Keratinocyte (primary cell): ENCODE data around the gene RERE. TPM values are rescaled to one million over a fixed set of nuclear protein-coding genes. Genes with fewer than 3 reads are reported as not detected.
"Not testable (repeated sequence)": the region's sequence is repeated elsewhere in the genome, so short reads cannot be mapped to it uniquely, and the experiment has no call there.

ENCODE experiments used
- DNase-seq: peaks from one replicate; pipeline ENCODE4 v3.0.0-alpha.2; 2011; ENCODE audit warnings: low read depth, missing footprints, low spot score
- FAIRE-seq: peaks from 2 replicates; lab custom pipeline; 2011; peaks lifted over from hg19 to GRCh38; lab: Jason Lieb, UNC
- H2AFZ ChIP-seq: 2 replicates; pipeline ENCODE4 v1.6.0; 2012; ENCODE audit warnings: low read length, control low read depth, inconsistent platforms; ENCODE audit not compliant: control insufficient read depth
- H3K27ac ChIP-seq: 2 replicates; pipeline ENCODE4 v1.5.1; 2011; ENCODE audit warnings: low read length; ENCODE audit not compliant: control insufficient read depth, insufficient read depth
- H3K27me3 ChIP-seq: 3 replicates; pipeline ENCODE4 v1.6.0; 2011; ENCODE audit warnings: low read length; ENCODE audit not compliant: control insufficient read depth, insufficient read depth; ENCODE audit errors: extremely low read depth
- H3K36me3 ChIP-seq, 2 experiments: 2 replicates in 1 of 2; 3 replicates in 1 of 2; pipeline ENCODE4 v1.5.1; 2011; ENCODE audit warnings: low read length in 2 of 2, mild to moderate bottlenecking in 1 of 2; ENCODE audit not compliant: control insufficient read depth in 2 of 2, insufficient read depth in 2 of 2; ENCODE audit errors: extremely low read depth in 1 of 2
- H3K4me1 ChIP-seq: 3 replicates; pipeline ENCODE4 v1.5.1; 2011; ENCODE audit warnings: low read length; ENCODE audit not compliant: control insufficient read depth, insufficient read depth; ENCODE audit errors: extremely low read depth
- H3K4me2 ChIP-seq: 3 replicates; pipeline ENCODE4 v1.6.0; 2011; ENCODE audit warnings: low read depth, low read length; ENCODE audit not compliant: control insufficient read depth, insufficient read depth; ENCODE audit errors: extremely low read depth
- H3K4me3 ChIP-seq, 3 experiments: fragments of 200-600 bp in 1 of 3; sonication (generic) in 1 of 3; 2 replicates in 2 of 3; 3 replicates in 1 of 3; pipeline ENCODE4 v1.5.1; 2011 to 2016; ENCODE audit warnings: low read length in 3 of 3, mild to moderate bottlenecking in 3 of 3, control low read depth in 2 of 3, inconsistent platforms in 1 of 3, low read depth in 1 of 3, mixed read lengths in 1 of 3, mixed run types in 1 of 3, moderate library complexity in 1 of 3; ENCODE audit not compliant: control insufficient read depth in 2 of 3, insufficient read depth in 2 of 3; ENCODE audit errors: extremely low read depth in 1 of 3
- H3K79me2 ChIP-seq: 2 replicates; pipeline ENCODE4 v1.6.0; 2012; ENCODE audit warnings: low read length; ENCODE audit not compliant: control insufficient read depth, insufficient read depth
- H3K9ac ChIP-seq: 3 replicates; pipeline ENCODE4 v1.6.0; 2011; ENCODE audit warnings: low read length; ENCODE audit not compliant: control insufficient read depth, insufficient read depth; ENCODE audit errors: extremely low read depth
- H3K9me1 ChIP-seq: 3 replicates; pipeline ENCODE4 v1.6.0; 2011; ENCODE audit warnings: low read length; ENCODE audit not compliant: control insufficient read depth, insufficient read depth; ENCODE audit errors: extremely low read depth
- H3K9me3 ChIP-seq: 2 replicates; pipeline ENCODE4 v1.5.1; 2012; ENCODE audit warnings: low read depth, low read length; ENCODE audit not compliant: control insufficient read depth
- H4K20me1 ChIP-seq: 3 replicates; pipeline ENCODE4 v1.6.0; 2011; ENCODE audit warnings: low read length; ENCODE audit not compliant: control insufficient read depth, insufficient read depth; ENCODE audit errors: extremely low read depth
- CTCF ChIP-seq, 3 experiments: IDR thresholded peaks in 1 of 3; conservative IDR thresholded peaks in 1 of 3; optimal IDR thresholded peaks in 1 of 3; 2 replicates in 2 of 3; 3 replicates in 1 of 3; pipeline versions ENCODE3 to v1.5.1; 2011; ENCODE audit warnings: low read length in 3 of 3, mild to moderate bottlenecking in 3 of 3, moderate library complexity in 2 of 3, control low read depth in 1 of 3, inconsistent platforms in 1 of 3; ENCODE audit not compliant: insufficient read depth in 2 of 3; ENCODE audit errors: extremely low read depth in 1 of 3
- EZH2 ChIP-seq: IDR thresholded peaks from one replicate; pipeline ENCODE4 v1.6.1; 2012; ENCODE audit warnings: inconsistent platforms, mild to moderate bottlenecking, low read length, moderate library complexity
- dilution Hi-C: fragments of 300-500 bp; cut with MboI; formaldehyde crosslinking; loops from one replicate; pipeline ENCODE4 v1.7.0; 2020; ENCODE audit warnings: low sequenced_read_pairs; ENCODE audit not compliant: extremely low pct_ligation_motif_present
- polyA plus RNA-seq, 5 experiments: library from polyadenylated mRNA; depleted of rRNA in 3 of 5; stranded (reverse) in 3 of 5; stranded (forward) in 1 of 5; unstranded in 1 of 5; fragments of >200 nt; gene quantifications; 1 replicate in 1 of 5; 2 replicates in 3 of 5; 3 replicates in 1 of 5; pipeline versions ENCODE4 v1.2.1 to v1.2.3, GENCODE V29; 2011 to 2012; ENCODE audit warnings: missing spikeins in 2 of 5, low read depth in 1 of 5, low replicate concordance in 1 of 5

The RERE gene
- polyA plus RNA-seq, 1 donor (not counting 4 experiments of a cell fraction or from before 2014, with no cell fraction given): 3.8 TPM

- Histone ChIP-seq H3K79me2 (no peaks in the 10 kb centered on the region), H4K20me1 (no peaks in the 10 kb centered on the region), H3K4me2 (no peak overlapping the region), H2AFZ (no peak overlapping the region), H3K27me3 (no peaks in the 10 kb centered on the region), H3K4me3 (no peak overlapping the region), H3K4me1 (peaks cover 11% of the 10 kb centered on the region), H3K36me3 (no peaks in the 10 kb centered on the region), H3K27ac (no peak overlapping the region), H3K9ac (no peak overlapping the region), H3K9me3 (no peaks in the 10 kb centered on the region), H3K9me1 (no peaks in the 10 kb centered on the region)
- dilution Hi-C loops: no loop called here
- FAIRE-seq (no peak), DNase-seq (no peak)
- TF ChIP-seq EZH2: no peak
- no peak for TF ChIP-seq CTCF (optimal IDR thresholded peaks at IDR 0.05 in 1 of 3, IDR thresholded peaks at IDR 0.05 in 1 of 3, conservative IDR thresholded peaks at IDR 0.05 in 1 of 3; ENCODE audit: extremely low read depth in 1 of 3, insufficient read depth in 2 of 3, low read length in 3 of 3)
Measured at GRCh38 chr1:8595941-8596340, 221.5 kb downstream of the RERE start.

GRCh38 chr1:8595332-8595731, 222.1 kb downstream of the RERE start:
- Histone ChIP-seq H3K9me1 (no peaks in the 10 kb centered on the region), H3K4me2 (no peak overlapping the region), H3K4me1 (peaks cover 16% of the 10 kb centered on the region), H3K79me2 (no peaks in the 10 kb centered on the region), H3K4me3 (no peak overlapping the region), H3K9me3 (no peaks in the 10 kb centered on the region), H3K27ac (no peak overlapping the region), H3K36me3 (no peaks in the 10 kb centered on the region), H3K9ac (no peak overlapping the region), H3K27me3 (no peaks in the 10 kb centered on the region), H2AFZ (no peak overlapping the region), H4K20me1 (no peaks in the 10 kb centered on the region)
- DNase-seq: no peak
- dilution Hi-C loops: no loop called here
- FAIRE-seq: no peak
- TF ChIP-seq CTCF (optimal IDR thresholded peaks at IDR 0.05 in 1 of 3, IDR thresholded peaks at IDR 0.05 in 1 of 3, conservative IDR thresholded peaks at IDR 0.05 in 1 of 3; ENCODE audit: extremely low read depth in 1 of 3, insufficient read depth in 2 of 3, low read length in 3 of 3) (no peak), EZH2 (no peak)

- H4K20me1 ChIP-seq, H3K4me2 ChIP-seq, H3K9ac ChIP-seq, FAIRE-seq, H3K27ac ChIP-seq, H3K36me3 ChIP-seq, H3K79me2 ChIP-seq, H3K9me3 ChIP-seq, DNase-seq, H2AFZ ChIP-seq, H3K9me1 ChIP-seq, H3K27me3 ChIP-seq, dilution Hi-C loops, H3K4me3 ChIP-seq: not testable (repeated sequence)
- H3K4me1 ChIP-seq: peaks cover 17% of the 10 kb centered on the region
Measured at GRCh38 chr1:8593292-8593691, 224.1 kb downstream of the RERE start.
